Ovary (tissue), 3 donors: ENCODE results near the gene COMP.

Experiments used
- EP300 ChIP-seq: sonication (generic); formaldehyde crosslinking; IDR thresholded peaks from one replicate; pipeline ENCODE4 v1.6.1; 2017; ENCODE audit warnings: antibody characterized with exemption
- POLR2A ChIP-seq: fragments of 450-650 bp; IDR thresholded peaks from one replicate; pipeline ENCODE4 v1.6.1; 2017; ENCODE audit warnings: antibody characterized with exemption, mild to moderate bottlenecking, moderate library complexity
- TF ChIP-seq, protein P1 (sequence below), 3 donors: fragments of 450-650 bp in 2 of 3; fragments of 200-600 bp in 1 of 3; IDR thresholded peaks; one replicate each; pipeline versions ENCODE4 v1.5.1 to v1.8.0; 2016 to 2022; ENCODE audit warnings: antibody characterized with exemption in 3 of 3, mild to moderate bottlenecking in 1 of 3
- donor health status: DM: no; HTN: no; CAD: no.

DNA sequence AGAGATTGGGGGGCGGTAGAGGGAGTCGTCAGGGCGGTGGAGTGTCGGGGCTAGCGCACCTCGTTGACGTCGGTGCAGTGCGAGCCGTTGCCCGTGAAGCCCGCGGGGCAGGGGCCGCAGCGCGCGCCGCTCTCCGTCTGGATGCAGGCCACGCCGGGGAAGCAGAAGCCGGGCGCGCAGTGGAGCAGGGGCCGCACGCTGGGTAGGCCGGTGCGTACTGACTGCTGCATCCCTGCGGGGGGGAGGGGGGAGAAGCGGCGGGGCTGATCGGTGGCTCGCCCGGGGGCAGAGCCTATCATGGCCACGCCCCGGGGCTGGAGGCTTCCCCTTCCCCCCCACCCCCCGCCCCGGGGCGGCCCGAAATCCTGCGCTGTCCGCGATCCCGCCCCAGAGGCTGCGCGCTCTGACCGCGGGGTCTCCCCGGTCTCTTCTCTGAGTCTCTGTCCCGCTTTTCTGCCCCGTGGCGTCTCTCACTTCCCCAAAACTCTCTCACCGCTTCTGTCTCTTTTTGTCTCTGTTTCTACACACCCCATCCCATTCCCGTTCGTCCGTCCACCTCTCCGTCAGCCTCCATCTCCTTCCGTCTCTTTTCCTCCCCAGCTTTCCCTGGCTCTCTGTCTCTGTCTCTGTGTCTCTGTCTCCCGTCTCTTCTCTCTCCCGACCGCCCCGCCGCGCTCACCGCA, 1.1 kb downstream of the COMP start:
- TF ChIP-seq, protein P1, sequence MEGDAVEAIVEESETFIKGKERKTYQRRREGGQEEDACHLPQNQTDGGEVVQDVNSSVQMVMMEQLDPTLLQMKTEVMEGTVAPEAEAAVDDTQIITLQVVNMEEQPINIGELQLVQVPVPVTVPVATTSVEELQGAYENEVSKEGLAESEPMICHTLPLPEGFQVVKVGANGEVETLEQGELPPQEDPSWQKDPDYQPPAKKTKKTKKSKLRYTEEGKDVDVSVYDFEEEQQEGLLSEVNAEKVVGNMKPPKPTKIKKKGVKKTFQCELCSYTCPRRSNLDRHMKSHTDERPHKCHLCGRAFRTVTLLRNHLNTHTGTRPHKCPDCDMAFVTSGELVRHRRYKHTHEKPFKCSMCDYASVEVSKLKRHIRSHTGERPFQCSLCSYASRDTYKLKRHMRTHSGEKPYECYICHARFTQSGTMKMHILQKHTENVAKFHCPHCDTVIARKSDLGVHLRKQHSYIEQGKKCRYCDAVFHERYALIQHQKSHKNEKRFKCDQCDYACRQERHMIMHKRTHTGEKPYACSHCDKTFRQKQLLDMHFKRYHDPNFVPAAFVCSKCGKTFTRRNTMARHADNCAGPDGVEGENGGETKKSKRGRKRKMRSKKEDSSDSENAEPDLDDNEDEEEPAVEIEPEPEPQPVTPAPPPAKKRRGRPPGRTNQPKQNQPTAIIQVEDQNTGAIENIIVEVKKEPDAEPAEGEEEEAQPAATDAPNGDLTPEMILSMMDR (IDR thresholded peaks at IDR 0.05), result no peak
- TF ChIP-seq POLR2A (no peak), EP300 (no peak)
